Stimulated activated CD4-positive, alpha-beta T cell treated with anti-CD3 and anti-CD28 coated beads, Interleukin-2, amount 100 ng/mL, for 4 hours (primary cell): ENCODE results near the gene GPATCH3.

Source experiments
- DNase-seq: peaks from one replicate; pipeline ENCODE4 v3.0.0-alpha.2; 2020; ENCODE audit warnings: low read depth

GPATCH3 gene

GRCh38 chr1:26844424-26845196 is 55.7 kb downstream of the GPATCH3 start:
- no peak for DNase-seq
